ENCODE measurements around the gene CD82.

CD82 gene

GRCh38 chr11:44596525-44597276 is 31.2 kb downstream of the CD82 start:
- no peak overlapping the region for H3K4me3 ChIP-seq (ENCODE audit: low read length)
- TF ChIP-seq CTCF (conservative IDR thresholded peaks at IDR 0.05; ENCODE audit: low read length), result no peak
- no peak for DNase-seq (ENCODE audit: low read depth)

- TF ChIP-seq CTCF (conservative IDR thresholded peaks at IDR 0.05; ENCODE audit: low read length), result no peak
- no peak for DNase-seq (ENCODE audit: low read depth)
- no peak overlapping the region for H3K4me3 ChIP-seq (ENCODE audit: low read length)
These were observed 32.0 kb downstream of the CD82 start for GRCh38 chr11:44597358-44598012.

GRCh38 chr11:44598831-44599230 is 33.4 kb downstream of the CD82 start:
- no peak for DNase-seq (ENCODE audit: low read depth)
- TF ChIP-seq CTCF (conservative IDR thresholded peaks at IDR 0.05; ENCODE audit: low read length), result no peak
- no peak overlapping the region for H3K4me3 ChIP-seq (ENCODE audit: low read length)

GRCh38 chr11:44600261-44600660 is 34.8 kb downstream of the CD82 start:
- no peak overlapping the region for H3K4me3 ChIP-seq (ENCODE audit: low read length)
- TF ChIP-seq CTCF (conservative IDR thresholded peaks at IDR 0.05; ENCODE audit: low read length), result no peak
- DNase-seq (ENCODE audit: low read depth), result no peak

- TF ChIP-seq CTCF (conservative IDR thresholded peaks at IDR 0.05; ENCODE audit: low read length), result no peak
- no peak overlapping the region for H3K4me3 ChIP-seq (ENCODE audit: low read length)
- peak; percentile 19 for DNase-seq (ENCODE audit: low read depth)
These were observed 35.4 kb downstream of the CD82 start for GRCh38 chr11:44600839-44601383.

- H3K4me3 ChIP-seq (ENCODE audit: low read length), result no peak overlapping the region
- DNase-seq (ENCODE audit: low read depth), result no peak
- TF ChIP-seq CTCF (conservative IDR thresholded peaks at IDR 0.05; ENCODE audit: low read length), result no peak
These were observed 36.3 kb downstream of the CD82 start for GRCh38 chr11:44601471-44602370.
